Measurements from ENCODE around the gene TFB1M.
"Not testable (repeated sequence)": the region's sequence is repeated elsewhere in the genome, so short reads cannot be mapped to it uniquely, and the experiment has no call there.

The TFB1M gene

DNA sequence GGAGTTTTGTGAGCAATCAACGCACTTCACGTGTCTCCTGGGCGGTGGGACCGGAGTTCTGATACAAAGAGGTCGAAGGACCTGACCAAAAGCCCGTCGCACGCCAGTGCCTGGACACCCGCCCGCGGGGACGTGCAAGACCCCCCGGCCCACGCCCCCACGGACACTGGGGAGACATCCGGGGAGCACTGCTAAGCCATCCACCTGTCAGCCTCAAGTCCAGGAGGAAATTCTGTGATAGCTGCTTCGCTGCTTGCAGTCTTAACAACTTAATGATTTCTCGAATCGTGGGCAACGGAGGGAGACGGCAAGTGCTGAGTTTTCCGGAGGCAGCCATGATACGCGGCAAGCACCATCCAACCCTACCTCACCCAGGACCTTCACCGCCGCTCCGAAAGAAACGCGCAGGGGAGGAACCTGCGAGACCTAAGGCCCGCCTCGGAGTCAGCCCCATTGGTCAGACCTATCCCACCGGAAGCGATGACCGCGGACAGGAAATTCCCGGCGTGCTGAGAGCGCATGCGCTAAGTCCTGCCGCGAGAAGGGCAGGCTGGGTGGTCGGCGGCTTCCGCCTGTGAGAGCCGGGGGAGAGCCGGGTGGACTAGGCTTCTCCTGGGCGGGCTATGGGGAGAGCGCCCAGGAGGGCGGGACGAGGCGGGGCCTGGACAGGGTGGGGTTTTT, at the start of gene TFB1M:
Gene TFB1M (minus strand): TSS at position 393 of the 681 bp plus-strand sequence. CDS start 56 bp downstream, at position 337.
- TF ChIP-seq CTCF (IDR thresholded peaks at IDR 0.05; ENCODE audit: control insufficient read depth, insufficient read depth, low read depth, low read length, missing control alignments): no peak
- peak; percentile 91 for DNase-seq (ENCODE audit: low read depth)
- peak within 1 kb of the TSS; percentile 75 for H3K4me3 ChIP-seq (ENCODE audit: control insufficient read depth, low read depth, low read length)

- not testable (repeated sequence) for DNase-seq (ENCODE audit: low read depth); H3K4me3 ChIP-seq (ENCODE audit: control insufficient read depth, low read depth, low read length)
Measured at GRCh38 chr6:155364021-155364420, 49.7 kb upstream of the TFB1M start.

GRCh38 chr6:155362968-155363632, 48.8 kb upstream of the TFB1M start:
- H3K4me3 ChIP-seq (ENCODE audit: control insufficient read depth, low read depth, low read length); DNase-seq (ENCODE audit: low read depth): not testable (repeated sequence)

GRCh38 chr6:155354167-155354566, 39.9 kb upstream of the TFB1M start:
- no peak for TF ChIP-seq CTCF (IDR thresholded peaks at IDR 0.05; ENCODE audit: control insufficient read depth, insufficient read depth, low read depth, low read length, missing control alignments)

GRCh38 chr6:155352811-155353210, 38.5 kb upstream of the TFB1M start:
- no peak overlapping the region for H3K4me3 ChIP-seq (ENCODE audit: control insufficient read depth, low read depth, low read length)
- no peak for TF ChIP-seq CTCF (IDR thresholded peaks at IDR 0.05; ENCODE audit: control insufficient read depth, insufficient read depth, low read depth, low read length, missing control alignments)
- peak; percentile 66 for DNase-seq (ENCODE audit: low read depth)

More at GRCh38 chr6:155354167-155354566, 39.9 kb upstream of the TFB1M start:
- DNase-seq (ENCODE audit: low read depth): no peak
- no peak overlapping the region for H3K4me3 ChIP-seq (ENCODE audit: control insufficient read depth, low read depth, low read length)

GRCh38 chr6:155352130-155352420, 37.8 kb upstream of the TFB1M start:
- no peak for DNase-seq (ENCODE audit: low read depth)
- H3K4me3 ChIP-seq (ENCODE audit: control insufficient read depth, low read depth, low read length): no peak overlapping the region
- no peak for TF ChIP-seq CTCF (IDR thresholded peaks at IDR 0.05; ENCODE audit: control insufficient read depth, insufficient read depth, low read depth, low read length, missing control alignments)

DNA sequence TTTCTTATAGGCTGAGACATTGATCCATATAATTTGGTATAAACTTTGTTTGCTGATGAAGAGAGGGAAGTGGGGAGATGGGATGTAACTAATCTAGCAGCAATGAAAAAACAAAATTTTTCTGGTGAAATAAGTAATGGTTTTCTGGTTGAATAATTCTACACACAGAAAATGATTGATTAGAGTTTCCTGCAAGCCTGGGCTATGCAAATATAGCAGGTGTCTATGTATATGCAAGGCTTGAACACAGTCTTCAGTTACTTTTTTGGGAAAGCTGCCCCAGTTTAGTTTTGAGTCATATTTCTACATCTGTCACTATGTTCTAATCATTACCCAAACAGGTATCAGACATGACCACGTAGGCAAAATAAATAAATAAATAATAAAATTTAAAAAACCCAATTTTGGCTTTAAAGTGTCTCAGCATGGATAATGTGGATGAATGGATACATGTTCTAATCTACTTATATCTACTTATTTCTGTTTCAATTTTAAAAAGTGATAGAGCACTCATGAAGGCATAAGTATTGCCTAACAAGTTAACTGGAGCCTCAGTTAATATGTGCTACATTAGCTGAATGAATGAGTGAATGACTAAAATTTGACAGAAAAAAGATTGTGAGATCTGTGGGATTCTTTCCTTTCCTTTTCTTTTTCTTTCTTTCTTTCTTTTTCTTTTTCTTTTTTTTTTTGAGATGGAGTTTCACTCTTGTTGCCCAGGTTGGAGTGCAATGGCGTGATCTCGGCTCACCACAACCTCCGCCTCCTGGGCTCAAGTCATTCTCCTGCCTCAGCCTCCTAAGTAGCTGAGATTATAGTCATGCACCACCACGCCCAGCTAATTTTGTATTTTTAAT, 37.2 kb upstream of the TFB1M start:
- no peak for TF ChIP-seq CTCF (IDR thresholded peaks at IDR 0.05; ENCODE audit: control insufficient read depth, insufficient read depth, low read depth, low read length, missing control alignments)
- H3K4me3 ChIP-seq (ENCODE audit: control insufficient read depth, low read depth, low read length): no peak overlapping the region
- no peak for DNase-seq (ENCODE audit: low read depth)
